ENCODE measurements around the gene BMP6. TPM values are rescaled to one million over a fixed set of nuclear protein-coding genes. Genes with fewer than 3 reads are reported as not detected.
A peak's percentile ranks its signal among the peaks of the same experiment; 100 is the strongest.

The BMP6 gene
- total RNA-seq, 1 experiment from 2014 or later, result 0.28 TPM

- Histone ChIP-seq H2BK20ac (ENCODE audit: low read depth, low read length, poor library complexity, severe bottlenecking) (no peak overlapping the region), H4K8ac (replicated peaks; ENCODE audit: insufficient read length, low read depth, low read length) (no peak overlapping the region), H3K9ac (ENCODE audit: extremely low read depth, insufficient read length, low read length) (no peak overlapping the region), H3K23ac (ENCODE audit: insufficient read length, low read depth, low read length) (no peak overlapping the region), H4K20me1 (ENCODE audit: control insufficient read depth, insufficient read depth, insufficient read length) (no peaks in the 10 kb centered on the region), H3K4ac (ENCODE audit: low read depth, low read length) (no peak overlapping the region), H4K5ac (ENCODE audit: insufficient read length, low read depth, low read length) (no peak overlapping the region), H4K91ac (ENCODE audit: insufficient read length, low read depth, low read length) (no peak overlapping the region), H3K23me2 (ENCODE audit: insufficient read length, low read depth, low read length, poor library complexity, severe bottlenecking) (no peaks in the 10 kb centered on the region), H3K4me2 (ENCODE audit: insufficient read depth, insufficient read length, low read length) (no peak overlapping the region), H2BK5ac (ENCODE audit: insufficient read length, low read length) (no peak overlapping the region), H3K56ac (ENCODE audit: insufficient read length, low read depth, low read length) (no peak overlapping the region), H3T11ph (ENCODE audit: low read length) (no peak overlapping the region), H3K27me3 (ENCODE audit: insufficient read depth, low read length) (no peaks in the 10 kb centered on the region), H3K79me1 (ENCODE audit: insufficient read depth, low read depth, low read length, poor library complexity, severe bottlenecking) (no peaks in the 10 kb centered on the region), H3K18ac (ENCODE audit: insufficient read length, low read depth, low read length) (no peak overlapping the region), H2BK12ac (ENCODE audit: insufficient read length, low read depth, low read length) (no peak overlapping the region), H2BK120ac (ENCODE audit: low read depth, low read length, poor library complexity, severe bottlenecking) (no peak overlapping the region), H2AFZ (ENCODE audit: low read length) (no peak overlapping the region), H2BK15ac (ENCODE audit: low read depth, low read length) (no peak overlapping the region), H3K14ac (ENCODE audit: insufficient read depth, low read length) (no peak overlapping the region), H3K27ac (ENCODE audit: insufficient read length, low read depth, low read length) (no peak overlapping the region), H3K9me3 (ENCODE audit: control insufficient read depth, low read depth, low read length) (no peaks in the 10 kb centered on the region), H2AK5ac (ENCODE audit: insufficient read length, low read length) (no peak overlapping the region), H3K4me1 (ENCODE audit: insufficient read depth, low read length) (no peaks in the 10 kb centered on the region), H3K79me2 (ENCODE audit: insufficient read depth, low read length) (no peaks in the 10 kb centered on the region)
- peaks cover 43 to 94% (median 94%) of the 10 kb centered on the region in 3 experiments; a peak in 6 of 7 replicates for H3K36me3 Mint-ChIP-seq (ENCODE audit: insufficient read depth in 1 of 3, low read depth in 3 of 3)
- DNase-seq, result no peak
- WGBS (ENCODE audit: extremely low coverage, insufficient read length, low lambda C conversion rate), result no CpG with 5 or more reads among the region's 5 CpGs
- H3K9me3 Mint-ChIP-seq, result no peaks in the 10 kb centered on the region
- no peaks in the 10 kb centered on the region for H3K27me3 Mint-ChIP-seq (ENCODE audit: low read depth)
- TF ChIP-seq CTCF (conservative IDR thresholded peaks at IDR 0.05), result peak; percentile 35; the same call in 2 of the 3 replicates
- H3K4me1 Mint-ChIP-seq, result no peaks in the 10 kb centered on the region
- H3K4me3 Mint-ChIP-seq, result no peak overlapping the region
- no peak overlapping the region for H3K27ac Mint-ChIP-seq
Observed at GRCh38 chr6:7899101-7899888, 173.4 kb downstream of the BMP6 start.
